Activated gamma-delta T cell treated with Interleukin-2 at 50 U/mL for 16 hours (primary cell): ENCODE data around the gene LRFN5.
"Not testable (repeated sequence)": the region's sequence is repeated elsewhere in the genome, so short reads cannot be mapped to it uniquely, and the experiment has no call there.

ENCODE experiments used
- DNase-seq: peaks from one replicate; pipeline ENCODE4 v3.0.0-alpha.2; 2020

Gene LRFN5

DNA sequence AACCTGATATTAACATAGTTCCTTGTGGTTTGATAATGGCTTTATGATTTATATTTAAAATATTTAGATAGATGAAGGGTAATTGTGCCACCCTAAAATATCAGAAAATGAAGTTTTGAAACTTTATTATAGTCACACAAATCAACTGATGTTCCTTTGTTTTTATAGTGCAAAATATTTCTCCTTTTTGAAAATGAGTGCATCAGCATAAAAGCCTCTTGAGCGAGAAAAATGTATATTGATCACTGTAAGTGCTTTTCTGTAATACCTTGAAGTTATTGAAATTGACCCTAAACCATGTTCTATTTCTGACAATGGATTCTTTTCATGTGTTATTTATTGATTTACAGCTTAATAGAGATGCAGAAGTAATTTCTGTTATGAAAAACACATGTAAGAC, 35.0 kb downstream of the LRFN5 start:
- DNase-seq = no peak

DNA sequence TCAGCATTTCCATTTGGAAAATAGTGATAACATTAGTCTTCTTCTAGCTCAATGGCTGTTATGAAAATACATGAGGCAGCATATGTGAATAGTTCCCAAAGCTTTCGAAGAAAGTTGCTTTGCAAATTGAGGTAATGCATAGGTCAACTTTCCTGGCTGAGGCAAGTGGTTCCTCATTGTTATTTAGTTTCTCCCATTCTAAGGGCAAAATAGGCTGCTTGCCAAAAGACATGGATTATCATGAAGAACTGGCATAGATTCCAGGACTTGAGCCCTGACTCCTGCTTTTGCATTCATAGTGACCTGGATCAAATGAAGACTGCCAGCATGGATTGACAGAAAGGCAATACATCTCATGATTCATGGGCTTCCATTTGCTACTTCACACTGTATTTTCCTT, 35.7 kb downstream of the LRFN5 start:
- no peak for DNase-seq

DNA sequence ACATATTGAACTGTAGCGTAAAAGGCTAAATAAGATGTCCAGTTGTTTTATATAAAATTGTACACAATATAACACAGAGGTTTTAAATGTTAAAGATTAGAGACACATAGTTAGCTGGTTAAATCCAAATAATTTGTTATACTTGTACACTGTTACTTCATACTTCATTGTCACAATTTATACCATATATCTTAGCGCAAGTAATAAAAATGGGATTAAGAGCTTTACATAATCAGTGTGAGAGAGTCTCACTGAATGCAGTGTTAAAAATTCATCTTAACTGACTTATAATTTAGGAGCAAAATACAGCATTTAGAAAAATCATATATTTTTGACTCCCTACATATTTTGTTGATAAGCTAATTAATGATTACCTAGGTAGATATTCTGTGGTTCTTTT, 36.1 kb downstream of the LRFN5 start:
- no peak for DNase-seq

DNA sequence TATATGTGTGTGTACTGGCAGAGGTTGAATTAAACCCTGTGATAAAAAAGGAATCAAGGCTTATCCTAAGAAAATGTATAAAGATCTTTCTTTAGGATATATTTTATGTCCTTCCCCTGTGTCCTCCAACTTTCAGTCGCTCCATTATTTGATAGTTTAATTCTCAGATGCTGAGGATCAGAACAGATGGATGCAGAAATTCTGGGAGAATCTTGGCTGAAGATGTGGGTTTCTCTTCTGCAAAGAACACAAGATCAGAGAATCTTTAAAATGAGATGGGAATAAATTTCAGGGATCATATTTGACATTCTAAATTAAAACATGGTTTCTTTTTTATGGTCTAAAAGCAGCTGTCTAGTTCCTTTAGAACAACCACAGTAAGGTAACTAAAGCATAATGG, 37.9 kb downstream of the LRFN5 start:
- DNase-seq = no peak

DNA sequence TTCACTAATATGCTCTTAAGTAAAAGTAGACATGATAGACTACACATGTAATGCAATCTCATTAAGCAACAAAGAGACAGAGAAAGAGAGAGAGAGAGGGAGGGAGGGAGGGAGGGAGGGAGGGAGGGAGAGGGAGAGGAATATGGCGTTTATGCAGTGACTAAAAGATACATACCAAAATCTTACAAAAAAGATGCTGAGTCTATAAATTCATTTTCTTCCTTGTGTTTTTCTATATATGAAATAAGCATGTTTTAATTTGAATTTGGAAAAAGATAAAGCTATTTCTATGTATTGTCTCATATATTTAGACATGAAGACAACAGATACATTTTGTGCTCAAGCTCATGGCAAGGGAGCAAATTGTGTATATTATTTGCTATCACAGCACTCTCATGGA, 44.1 kb downstream of the LRFN5 start:
- no peak for DNase-seq

DNA sequence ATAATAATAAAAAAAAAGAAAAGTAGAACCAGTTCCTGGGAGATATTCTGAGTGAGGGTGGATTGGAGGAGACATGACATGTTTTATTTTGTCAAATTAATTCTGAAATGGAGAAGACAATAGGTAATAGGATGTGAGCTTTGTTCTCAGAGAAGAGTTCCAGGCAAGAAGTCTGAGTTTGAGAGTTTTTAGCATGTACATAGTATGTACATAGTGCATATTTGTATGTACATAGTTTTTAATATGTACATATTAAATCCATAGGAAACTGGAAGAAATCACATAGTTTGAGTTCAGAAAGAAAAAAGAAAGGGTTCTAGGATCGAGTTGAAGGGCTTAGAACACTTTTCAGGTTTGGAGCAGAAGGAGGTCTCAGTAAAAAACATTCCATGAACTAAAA, 47.5 kb downstream of the LRFN5 start:
- DNase-seq = no peak

DNA sequence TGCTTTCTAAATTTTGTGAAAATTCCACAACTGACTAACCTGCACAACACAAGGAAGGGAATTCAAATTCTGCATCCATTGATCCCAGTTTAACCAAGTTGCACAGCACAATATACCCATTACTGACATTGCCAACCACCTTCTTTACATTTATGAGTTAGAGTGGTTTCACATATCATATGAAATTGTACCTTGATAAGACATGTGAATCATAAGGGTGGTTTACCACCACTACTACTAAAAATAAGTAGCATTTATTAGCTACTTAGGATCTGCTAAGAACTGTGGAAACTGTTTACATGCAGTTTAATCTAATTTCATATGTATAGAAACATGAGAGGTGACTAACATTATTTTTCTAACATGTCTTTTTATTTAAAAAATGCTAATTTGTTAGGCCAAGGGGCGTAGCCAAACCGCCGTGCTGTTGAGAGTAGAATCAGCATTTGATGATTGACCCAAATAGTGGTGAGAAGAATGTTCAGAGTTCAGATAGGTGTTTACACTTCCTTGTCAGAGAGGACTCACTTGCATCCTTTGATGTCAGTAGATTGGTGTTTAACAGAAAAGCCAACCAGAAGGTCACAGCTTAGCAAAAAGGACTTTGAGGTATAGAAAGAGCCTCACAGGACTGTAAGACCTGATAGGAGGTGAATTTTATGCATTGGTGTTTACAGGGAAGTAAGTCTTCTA, 56.2 kb downstream of the LRFN5 start:
- DNase-seq = no peak

DNA sequence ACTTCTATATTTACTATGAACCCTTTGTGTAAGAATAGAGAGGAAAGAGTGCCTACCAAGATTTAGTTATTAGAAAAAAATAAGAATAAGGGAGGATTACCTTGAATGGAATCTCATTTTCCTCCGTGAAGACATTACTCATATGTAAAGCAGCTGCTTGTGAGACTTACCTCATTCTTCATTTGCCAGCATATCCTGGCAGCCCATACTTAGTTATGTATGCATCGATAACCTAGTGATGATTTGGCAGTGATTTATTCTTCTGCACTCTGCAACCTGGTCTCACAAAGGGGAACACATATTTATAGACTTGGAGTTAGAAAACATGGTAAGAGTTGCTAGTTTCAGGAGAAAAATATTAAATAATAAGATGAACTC, 56.8 kb downstream of the LRFN5 start:
- DNase-seq = no peak

DNA sequence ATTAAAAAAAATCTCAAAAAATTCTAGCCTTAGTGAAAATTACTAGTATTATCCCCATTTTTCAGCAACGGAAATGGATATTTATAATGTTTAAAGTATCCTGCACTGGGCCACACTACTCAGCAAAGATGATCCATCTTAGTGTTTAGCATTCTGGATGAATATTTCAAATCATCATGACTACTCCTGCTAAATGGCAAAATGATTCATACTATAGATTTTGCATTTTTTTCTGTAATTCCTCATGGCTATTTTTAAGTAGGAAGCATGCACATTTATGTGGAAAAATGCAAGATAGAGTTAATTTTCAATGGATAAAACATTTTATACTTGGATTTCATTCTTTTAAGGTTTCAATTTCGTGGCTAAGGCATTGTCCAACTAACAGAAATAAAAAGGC, 59.6 kb downstream of the LRFN5 start:
- DNase-seq = no peak

DNA sequence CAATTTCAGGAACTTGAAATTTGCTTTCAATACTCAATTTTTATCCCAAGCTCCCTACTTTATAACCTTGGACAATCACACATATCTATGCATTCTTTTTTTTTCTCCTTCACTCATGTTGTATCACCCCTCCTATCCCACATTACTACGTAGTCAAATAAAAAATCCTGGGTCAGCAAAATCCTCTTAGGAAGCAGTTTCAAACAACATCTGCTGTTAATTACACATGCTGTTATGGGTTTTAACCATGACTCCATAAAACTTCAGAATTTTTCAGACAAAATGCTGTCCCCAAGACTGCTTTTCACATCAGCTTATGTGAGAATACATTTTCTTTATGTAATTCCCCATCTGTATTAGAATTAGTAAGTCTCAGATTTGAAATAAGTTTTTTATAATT, 61.7 kb downstream of the LRFN5 start:
- no peak for DNase-seq

DNA sequence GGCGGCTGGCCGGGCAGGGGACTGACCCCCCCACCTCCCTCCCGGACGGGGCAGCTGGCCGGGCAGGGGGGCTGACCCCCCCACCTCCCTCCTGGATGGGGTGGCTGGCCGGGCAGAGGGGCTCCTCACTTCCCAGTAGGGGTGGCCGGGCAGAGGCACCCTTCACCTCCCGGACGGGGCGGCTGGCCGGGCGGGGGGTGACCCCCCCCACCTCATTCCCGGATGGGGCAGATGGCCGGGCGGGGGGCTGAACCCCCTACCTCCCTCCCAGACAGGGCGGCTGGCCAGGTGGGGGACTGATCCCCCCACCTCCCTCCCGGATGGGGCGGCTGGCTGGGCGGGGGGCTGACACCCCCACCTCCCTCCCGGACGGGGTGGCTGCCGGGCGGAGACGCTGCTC, 66.9 kb downstream of the LRFN5 start:
- not testable (repeated sequence) for DNase-seq

DNA sequence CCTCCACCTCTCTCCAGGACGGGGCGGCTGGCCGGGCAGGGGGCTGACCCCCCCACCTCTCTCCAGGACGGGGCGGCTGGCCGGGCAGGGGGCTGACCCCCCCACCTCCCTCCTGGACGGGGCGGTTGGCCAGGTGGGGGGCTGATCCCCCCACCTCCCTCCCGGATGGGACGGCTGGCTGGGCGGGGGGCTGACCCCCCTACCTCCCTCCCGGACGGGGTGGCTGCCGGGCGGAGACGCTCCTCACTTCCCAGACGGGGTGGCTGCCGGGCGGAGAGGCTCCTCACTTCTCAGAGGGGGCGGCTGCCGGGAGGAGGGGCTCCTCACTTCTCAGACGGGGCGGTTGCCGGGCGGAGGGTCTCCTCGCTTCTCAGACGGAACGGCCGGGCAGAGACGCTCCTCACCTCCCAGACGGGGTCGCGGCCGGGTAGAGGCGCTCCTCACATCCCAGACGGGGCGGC, 67.9 kb downstream of the LRFN5 start:
- DNase-seq = not testable (repeated sequence)

DNA sequence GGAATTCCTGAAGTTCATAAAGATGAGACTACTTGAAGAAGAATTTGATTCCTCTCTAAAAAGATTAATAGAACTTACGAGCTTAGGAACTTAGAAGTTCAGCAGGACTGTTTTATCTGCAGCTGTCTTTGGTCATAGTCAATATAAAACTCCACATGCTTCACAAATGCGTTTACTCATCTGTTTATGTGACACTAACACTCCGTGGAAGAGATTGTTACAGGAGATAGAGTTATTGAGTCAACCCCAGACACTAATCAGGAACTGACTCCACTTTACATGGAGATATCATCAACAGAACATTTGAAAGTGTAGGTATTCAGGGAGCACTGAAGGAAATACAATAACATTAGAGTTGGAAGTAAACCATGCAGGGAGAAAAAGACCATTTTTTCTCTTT, 92.8 kb downstream of the LRFN5 start:
- DNase-seq = no peak

DNA sequence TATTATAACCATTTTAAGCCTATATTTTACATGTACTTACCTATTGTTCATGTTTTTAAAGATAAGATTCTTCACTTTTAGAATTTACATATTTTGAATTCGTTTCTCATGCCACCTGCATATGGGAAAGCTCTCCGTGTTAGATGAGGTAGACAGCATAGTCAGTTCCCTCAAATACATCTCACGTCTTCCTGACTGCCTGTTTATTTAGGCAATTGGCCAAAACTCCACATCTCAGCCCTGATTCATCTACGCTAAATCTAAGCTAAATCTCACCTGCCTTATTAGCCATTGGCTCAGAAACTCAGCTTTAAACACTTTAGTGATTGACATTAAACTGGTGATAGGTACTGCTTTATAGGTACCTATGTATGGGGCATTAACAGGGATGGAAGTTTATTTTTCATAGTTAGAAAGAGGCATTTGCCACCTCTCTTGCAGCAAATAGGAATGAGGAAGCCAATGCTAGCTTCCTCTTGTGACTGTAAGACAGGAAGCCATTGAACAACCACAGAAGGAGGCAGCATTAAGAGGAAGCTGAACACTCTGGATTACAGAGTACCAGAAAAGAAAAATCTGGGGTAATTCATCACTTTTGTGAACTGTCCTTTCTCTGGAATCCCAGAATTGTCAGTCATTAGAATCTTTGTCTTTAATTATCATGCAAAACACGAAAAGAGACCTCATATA, 111.9 kb downstream of the LRFN5 start:
- no peak for DNase-seq

DNA sequence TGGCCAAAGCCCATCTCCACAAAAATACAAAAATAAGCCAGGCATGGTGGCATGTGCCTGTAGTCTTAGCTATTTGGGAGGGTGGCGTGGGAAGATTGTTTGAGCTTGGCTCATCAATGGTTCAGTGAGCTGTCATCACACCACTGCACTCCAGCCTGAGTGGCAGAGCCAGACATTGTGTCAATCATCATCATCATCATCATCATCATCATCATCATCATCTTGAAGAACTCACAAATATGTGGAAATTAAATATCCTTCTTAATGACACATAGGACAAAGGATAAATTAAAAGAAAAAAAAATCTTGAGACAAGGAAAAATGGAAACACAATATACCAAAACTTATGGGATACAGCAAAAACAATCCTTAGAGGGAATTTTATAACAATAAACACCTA, 132.5 kb downstream of the LRFN5 start:
- no peak for DNase-seq

DNA sequence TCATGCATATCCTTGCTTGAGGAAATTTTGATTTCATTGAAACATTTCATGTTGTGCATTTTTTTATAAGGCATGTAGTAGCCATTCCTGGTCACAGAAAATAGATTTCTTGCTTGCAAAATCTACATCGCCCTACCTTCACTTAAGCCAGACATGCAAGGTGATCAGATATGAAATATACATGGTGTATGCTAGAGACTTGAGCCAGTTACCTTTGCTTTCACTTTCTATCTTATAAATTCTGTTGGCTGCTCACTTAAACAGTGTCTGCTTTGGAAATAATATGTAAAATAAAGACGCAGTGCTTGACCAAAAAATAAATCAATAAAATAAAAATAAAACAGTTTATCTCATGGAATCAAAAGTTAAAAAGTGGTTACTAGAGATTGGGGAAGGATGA, 136.5 kb downstream of the LRFN5 start:
- no peak for DNase-seq

DNA sequence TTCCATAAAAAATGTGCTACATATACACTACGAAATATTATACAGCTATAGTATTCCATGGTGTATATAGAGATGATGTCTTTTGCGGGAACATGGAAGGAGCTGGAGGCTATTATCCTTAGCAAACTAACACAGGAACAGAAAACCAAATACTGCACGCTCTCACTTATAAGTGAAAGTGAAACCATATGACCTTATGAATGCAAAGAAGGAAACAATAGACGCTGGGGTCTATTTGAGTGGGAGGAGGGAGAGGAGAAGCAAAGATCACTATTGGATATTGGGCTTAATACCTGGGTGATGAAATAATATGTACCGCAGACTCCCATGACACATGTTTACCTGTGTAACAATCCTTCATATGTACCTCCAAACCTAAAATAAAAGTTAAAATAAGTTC, 142.8 kb downstream of the LRFN5 start:
- DNase-seq = no peak

DNA sequence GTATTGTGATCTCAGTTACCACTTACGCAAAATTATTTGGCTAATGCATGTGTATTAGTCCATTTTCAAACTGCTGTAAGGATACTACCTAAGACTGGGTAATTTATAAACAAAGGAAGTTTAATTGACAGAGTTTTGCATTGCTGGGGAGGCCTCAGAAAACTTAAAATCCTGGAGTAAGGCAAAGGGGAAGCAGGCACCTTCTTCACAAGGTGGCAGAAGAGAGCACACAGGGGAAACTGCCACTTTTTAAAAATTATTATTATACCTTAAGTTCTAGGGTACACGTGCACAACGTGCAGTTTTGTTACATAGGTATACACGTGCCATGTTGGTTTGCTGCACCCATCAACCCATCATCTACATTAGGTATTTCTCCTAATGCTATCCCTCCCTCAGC, 143.9 kb downstream of the LRFN5 start:
- not testable (repeated sequence) for DNase-seq

DNA sequence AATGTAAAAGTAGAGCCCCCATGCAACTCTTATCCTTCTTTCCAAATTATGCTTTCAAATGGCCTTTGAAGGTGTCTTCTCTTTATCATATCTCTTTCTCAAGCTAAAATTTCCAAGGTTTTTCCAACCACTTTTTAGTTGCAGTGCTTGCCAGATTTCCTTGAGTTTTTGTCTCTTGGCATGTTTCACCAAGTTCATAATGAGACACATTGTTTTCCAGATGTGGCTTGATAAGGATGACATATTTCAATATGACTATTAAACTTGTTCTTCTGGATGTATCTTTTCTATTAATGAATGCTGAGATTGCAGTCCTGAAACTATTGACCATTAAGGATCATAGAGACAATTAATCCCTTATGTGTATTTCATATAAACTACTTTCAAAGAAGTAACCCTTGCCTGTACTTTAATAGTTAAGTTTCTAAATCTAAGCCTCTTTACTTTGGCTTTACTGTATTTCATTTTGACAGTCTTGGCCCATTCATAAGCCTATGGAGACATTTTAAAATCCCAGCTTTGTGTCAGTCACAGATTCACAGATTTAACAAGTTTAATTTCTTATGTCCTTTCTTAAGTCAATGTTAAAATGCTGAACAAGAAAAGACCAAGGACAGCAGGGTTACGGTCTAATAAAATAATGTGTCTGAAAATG, 151.5 kb downstream of the LRFN5 start:
- DNase-seq = no peak

DNA sequence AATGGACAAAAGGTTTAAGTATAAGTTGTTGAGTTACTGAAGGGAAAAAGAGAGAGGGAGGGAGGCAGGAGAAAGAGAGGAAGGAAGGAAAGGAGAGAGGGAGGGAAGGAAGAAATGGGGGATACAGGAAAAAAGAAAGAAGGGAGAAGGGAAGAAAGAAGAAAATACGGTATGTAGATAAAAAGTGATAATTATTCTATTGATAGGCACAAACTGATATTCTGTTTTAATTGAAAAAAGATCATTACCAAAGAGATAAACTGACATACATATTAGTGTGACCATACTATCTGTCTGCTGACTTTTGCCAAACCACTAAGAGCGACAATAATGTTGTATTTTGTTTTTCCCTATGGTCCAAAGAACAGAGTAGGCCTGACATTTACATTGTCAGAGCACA, 154.5 kb downstream of the LRFN5 start:
- no peak for DNase-seq

DNA sequence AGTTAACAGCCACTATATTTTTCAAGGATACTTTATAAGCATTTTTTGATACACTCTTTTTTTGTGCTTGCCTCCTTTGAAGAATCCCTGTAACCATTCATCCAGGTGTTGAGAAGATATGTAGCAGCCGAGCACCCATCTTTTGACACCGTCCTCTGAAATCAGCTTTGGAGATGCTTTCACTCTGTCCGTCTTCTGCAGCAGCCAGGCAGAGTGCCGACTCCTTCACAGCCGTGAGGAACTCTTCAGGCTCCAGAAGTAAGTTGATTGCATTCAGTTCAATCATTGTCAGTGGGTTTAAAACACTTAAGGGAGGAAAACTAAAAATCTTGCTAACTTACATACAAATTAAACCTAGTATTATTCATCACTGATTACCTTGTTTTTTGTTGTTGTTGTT, 160.1 kb downstream of the LRFN5 start:
- DNase-seq = no peak

DNA sequence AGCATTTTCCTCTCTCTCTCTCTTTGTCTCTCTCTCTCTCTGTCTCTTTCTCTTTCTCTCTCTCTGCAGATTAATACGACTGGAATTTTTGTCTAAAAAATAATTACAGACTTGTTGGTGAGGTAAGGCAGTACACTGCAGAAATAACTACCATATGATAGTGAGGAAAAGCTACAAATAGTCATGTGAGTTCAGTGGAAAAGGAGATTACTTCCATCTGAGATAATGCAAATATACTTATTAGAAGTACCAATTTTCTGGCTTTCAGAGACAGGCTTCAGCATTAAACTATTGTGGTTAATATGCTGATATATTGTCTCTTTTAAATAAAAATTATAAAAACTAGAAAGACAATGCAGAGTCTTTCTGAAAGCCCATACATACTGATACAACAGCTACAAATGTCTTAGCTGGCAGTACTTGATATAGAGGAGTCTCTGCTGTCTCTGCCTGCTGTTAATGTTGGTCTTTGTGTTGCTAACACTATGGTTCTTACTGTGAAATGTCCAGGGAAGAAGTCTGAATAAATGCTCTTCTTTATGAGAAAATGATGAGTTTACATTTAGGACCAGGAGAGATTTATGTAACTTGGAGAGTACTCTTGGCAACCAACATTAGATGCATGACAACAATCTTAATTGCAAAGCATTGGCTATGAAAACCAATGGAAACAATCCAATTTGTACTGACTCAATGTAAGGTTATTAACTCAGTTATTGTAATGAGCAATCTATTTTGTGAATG, 167.0 kb downstream of the LRFN5 start:
- no peak for DNase-seq

DNA sequence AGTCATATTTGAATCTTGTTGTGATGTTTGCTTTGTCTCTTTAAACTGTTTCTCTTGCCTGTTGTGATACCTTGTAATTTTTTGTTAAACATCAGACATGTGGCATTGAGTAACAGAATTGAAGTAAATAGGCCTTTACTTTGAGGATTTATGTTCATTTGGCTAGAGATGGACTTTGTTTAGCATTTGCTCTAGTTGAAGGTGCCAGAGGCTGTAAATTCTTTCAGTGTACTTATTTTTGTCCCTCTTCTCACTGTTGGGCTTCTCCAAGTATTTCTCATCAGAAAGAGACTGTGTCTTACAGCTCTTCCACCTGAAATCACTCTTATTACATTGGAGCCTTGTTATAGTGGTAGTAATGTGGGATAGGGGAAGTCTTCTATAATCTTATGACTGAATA, 175.8 kb downstream of the LRFN5 start:
- no peak for DNase-seq

DNA sequence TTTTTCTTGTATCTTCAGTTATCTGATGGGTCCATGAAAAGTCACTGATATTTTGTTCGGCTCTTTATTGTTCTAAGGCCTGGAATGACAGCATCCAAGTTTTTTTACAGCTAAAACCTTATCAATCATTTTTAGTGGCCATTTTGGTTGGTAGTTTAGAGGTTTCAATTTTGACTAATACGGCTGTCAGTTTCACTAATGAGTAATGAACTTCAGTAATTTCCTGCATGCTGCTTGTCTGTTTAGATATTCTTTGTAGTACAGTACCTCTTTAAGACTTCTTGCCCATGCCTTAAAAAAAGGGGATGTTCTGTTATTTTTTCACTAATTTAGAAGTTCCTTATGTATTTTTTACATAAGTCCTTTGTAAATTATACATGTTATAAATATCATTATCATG, 176.7 kb downstream of the LRFN5 start:
- no peak for DNase-seq
